ENCODE data around the gene PCDHB9. TPM values are rescaled to one million over a fixed set of nuclear protein-coding genes. Genes with fewer than 3 reads are reported as not detected.
"Not testable (repeated sequence)": the region's sequence is repeated elsewhere in the genome, so short reads cannot be mapped to it uniquely, and the experiment has no call there.

PCDHB9 gene
- polyA plus RNA-seq, 3 donors, result 4.1 to 4.4 (median 4.3) TPM

DNA sequence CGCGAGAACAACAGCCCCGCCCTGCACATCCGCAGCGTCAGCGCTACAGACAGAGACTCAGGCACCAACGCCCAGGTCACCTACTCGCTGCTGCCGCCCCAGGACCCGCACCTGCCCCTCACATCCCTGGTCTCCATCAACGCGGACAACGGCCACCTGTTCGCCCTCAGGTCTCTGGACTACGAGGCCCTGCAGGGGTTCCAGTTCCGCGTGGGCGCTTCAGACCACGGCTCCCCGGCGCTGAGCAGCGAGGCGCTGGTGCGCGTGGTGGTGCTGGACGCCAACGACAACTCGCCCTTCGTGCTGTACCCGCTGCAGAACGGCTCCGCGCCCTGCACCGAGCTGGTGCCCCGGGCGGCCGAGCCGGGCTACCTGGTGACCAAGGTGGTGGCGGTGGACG, 28.5 kb downstream of the PCDHB9 start:
- not testable (repeated sequence) for DNase-seq (ENCODE audit: extremely low read depth in 1 of 11, low read depth in 9 of 11, low spot score in 4 of 11)

DNA sequence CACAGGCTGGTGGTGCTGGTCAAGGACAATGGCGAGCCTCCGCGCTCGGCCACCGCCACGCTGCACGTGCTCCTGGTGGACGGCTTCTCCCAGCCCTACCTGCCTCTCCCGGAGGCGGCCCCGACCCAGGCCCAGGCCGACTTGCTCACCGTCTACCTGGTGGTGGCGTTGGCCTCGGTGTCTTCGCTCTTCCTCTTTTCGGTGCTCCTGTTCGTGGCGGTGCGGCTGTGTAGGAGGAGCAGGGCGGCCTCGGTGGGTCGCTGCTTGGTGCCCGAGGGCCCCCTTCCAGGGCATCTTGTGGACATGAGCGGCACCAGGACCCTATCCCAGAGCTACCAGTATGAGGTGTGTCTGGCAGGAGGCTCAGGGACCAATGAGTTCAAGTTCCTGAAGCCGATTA, 29.1 kb downstream of the PCDHB9 start:
- not testable (repeated sequence) for DNase-seq (ENCODE audit: extremely low read depth in 1 of 11, low read depth in 9 of 11, low spot score in 4 of 11)

DNA sequence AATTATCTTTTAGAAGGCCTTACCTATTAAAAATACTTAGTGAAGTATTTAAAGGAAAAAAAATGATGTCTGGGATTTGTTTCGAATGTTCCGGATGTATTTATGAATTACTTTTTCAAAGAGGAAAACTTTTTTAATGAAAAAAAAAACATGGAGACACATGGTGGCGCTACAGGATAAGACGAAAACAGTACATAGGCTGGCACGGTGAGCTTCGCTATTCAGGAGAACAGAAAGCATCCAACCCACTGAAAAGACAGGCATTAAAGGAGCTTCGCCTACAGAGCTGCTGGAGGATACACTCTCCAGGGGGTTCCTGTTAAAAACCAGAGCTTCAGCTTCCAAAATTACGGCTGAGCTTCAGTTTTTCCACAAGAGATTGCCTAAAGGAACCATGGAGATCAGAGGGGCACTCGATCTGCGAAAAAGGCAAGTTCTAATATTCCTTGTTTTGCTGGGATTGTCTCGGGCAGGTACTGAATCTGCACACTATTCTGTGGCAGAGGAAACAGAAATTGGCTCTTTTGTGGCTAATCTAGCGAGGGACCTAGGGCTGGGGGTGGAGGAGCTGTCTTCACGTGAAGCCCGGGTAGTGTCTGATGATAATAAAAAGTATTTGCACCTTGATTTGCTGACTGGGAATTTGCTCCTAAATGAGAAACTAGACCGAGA, 36.3 kb downstream of the PCDHB9 start, which contains the start of gene PCDHB14:
Gene PCDHB14 (plus strand): TSS at position 232 of the 672 bp plus-strand sequence. CDS start 163 bp downstream, at position 395.
- DNase-seq (ENCODE audit: extremely low read depth in 1 of 11, low read depth in 9 of 11, low spot score in 4 of 11), result peak in 1 of 11 donors; percentile 12

DNA sequence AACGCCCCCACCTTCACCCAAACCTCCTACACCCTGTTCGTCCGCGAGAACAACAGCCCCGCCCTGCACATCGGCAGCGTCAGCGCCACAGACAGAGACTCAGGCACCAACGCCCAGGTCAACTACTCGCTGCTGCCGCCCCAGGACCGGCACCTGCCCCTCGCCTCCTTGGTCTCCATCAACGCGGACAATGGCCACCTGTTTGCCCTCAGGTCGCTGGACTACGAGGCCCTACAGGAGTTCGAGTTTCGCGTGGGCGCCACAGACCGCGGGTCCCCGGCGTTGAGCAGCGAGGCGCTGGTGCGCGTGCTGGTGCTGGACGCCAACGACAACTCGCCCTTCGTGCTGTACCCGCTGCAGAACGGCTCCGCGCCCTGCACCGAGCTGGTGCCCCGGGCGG, 37.9 kb downstream of the PCDHB9 start:
- DNase-seq (ENCODE audit: extremely low read depth in 1 of 11, low read depth in 9 of 11, low spot score in 4 of 11), result not testable (repeated sequence)

DNA sequence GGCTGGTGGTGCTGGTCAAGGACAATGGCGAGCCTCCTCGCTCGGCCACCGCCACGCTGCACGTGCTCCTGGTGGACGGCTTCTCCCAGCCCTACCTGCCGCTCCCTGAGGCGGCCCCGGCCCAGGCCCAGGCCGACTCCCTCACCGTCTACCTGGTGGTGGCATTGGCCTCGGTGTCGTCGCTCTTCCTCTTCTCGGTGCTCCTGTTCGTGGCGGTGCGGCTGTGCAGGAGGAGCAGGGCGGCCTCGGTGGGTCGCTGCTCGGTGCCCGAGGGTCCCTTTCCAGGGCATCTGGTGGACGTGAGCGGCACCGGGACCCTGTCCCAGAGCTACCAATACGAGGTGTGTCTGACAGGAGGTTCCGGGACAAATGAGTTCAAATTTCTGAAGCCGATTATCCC, 38.5 kb downstream of the PCDHB9 start:
- DNase-seq (ENCODE audit: extremely low read depth in 1 of 11, low read depth in 9 of 11, low spot score in 4 of 11), result not testable (repeated sequence)

DNA sequence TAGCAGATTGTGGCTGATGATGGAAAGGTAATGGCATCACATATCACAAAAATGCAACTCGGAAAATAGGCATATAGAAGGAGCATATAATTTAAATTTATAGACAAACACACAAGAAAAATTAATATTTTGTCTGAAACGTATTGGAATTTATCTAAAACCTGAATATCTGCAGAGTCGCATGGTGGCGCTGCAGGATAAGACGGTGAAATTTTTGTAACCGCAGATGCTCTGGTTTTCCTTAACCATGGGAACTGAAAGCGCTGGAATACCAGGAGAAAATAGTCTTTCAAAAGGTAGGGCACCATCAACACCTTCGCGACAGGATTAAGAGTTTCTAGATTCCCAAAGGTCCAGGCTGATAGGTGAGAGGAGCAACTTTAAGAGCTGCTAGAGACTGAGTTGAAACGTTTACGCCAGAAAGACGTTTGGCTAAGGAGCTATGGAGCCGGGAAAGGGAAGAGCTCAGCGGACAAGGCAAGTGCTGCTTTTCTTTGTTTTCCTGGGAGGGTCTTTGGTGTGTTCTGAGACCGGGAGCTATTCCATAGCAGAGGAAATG, 47.2 kb downstream of the PCDHB9 start:
- DNase-seq (ENCODE audit: extremely low read depth in 1 of 11, low read depth in 9 of 11, low spot score in 4 of 11), result peak in 1 of 11 donors; percentile 9

DNA sequence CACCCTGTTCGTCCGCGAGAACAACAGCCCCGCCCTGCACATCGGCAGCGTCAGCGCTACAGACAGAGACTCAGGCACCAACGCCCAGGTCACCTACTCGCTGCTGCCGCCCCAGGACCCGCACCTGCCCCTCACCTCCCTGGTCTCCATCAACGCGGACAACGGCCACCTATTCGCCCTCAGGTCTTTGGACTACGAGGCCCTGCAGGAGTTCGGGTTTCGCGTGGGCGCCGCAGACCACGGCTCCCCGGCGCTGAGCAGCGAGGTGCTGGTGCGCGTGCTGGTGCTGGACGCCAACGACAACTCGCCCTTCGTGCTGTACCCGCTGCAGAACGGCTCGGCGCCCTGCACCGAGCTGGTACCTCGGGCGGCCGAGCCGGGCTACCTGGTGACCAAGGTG, 49.0 kb downstream of the PCDHB9 start:
- DNase-seq (ENCODE audit: extremely low read depth in 1 of 11, low read depth in 9 of 11, low spot score in 4 of 11), result not testable (repeated sequence)

DNA sequence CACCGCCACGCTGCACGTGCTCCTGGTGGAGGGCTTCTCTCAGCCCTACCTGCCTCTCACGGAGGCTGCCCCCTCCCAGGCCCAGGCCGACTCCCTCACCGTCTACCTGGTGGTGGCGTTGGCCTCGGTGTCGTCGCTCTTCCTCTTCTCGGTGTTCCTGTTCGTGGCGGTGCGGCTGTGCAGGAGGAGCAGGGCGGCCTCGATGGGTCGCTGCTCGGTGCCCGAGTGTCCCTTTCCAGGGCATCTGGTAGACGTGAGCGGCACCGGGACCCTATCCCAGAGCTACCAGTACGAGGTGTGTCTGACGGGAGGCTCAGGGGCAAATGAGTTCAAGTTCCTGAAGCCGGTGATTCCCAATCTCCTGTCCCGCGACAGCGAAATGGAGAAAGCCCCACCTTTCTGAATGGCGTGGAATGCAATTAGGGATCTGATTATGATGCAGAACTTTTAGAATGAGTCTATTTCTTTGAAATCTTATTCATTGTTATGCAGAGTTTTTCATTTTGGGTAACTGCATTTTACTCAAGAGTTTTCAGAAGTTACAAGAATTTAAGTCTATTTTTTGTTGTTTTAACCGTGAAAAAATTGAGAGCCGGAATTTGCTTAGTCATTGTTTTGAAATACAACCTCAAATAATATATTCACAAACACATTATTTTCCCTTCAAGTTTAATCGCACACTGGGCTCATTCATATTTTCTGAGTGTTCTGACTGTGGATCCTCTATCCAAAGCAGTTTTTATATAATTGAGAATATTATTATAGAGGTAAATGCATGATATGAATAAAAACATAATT, 49.8 kb downstream of the PCDHB9 start:
- no peak for DNase-seq (ENCODE audit: extremely low read depth in 1 of 11, low read depth in 9 of 11, low spot score in 4 of 11)

Other genes with a start within 250 kb of the PCDHB9 start
- gene PCDHAC2, start 220.7 kb upstream of the PCDHB9 start, polyA plus RNA-seq (ENCODE audit: insufficient read length in 3 of 3), result under 1 TPM; 0.52 to 0.65 (median 0.64) TPM
- under 1 TPM; 0.04 to 0.12 (median 0.12) TPM for gene PCDHB1, start 135.8 kb upstream of the PCDHB9 start, polyA plus RNA-seq (ENCODE audit: insufficient read length in 3 of 3)
- 10 to 100 TPM in 1 of 3 donors, 1 to 10 TPM in 2; 4.9 to 11.5 (median 5.1) TPM for gene PCDHB2, start 92.5 kb upstream of the PCDHB9 start, polyA plus RNA-seq (ENCODE audit: insufficient read length in 3 of 3)
- gene PCDHB3, start 86.7 kb upstream of the PCDHB9 start, polyA plus RNA-seq (ENCODE audit: insufficient read length in 3 of 3), result 1 to 10 TPM; 3.3 to 3.9 (median 3.5) TPM
- gene PCDHB4, start 65.3 kb upstream of the PCDHB9 start, polyA plus RNA-seq (ENCODE audit: insufficient read length in 3 of 3), result 1 to 10 TPM; 1.2 to 2.6 (median 1.7) TPM
- 1 to 10 TPM; 6.0 to 9.0 (median 8.5) TPM for gene PCDHB5, start 52.0 kb upstream of the PCDHB9 start, polyA plus RNA-seq (ENCODE audit: insufficient read length in 3 of 3)
- gene PCDHB6, start 37.1 kb upstream of the PCDHB9 start, polyA plus RNA-seq (ENCODE audit: insufficient read length in 3 of 3), result 1 to 10 TPM; 2.4 to 3.2 (median 3.0) TPM
- gene PCDHB7, start 14.5 kb upstream of the PCDHB9 start, polyA plus RNA-seq (ENCODE audit: insufficient read length in 3 of 3), result 1 to 10 TPM; 4.0 to 4.4 (median 4.2) TPM
- 1 to 10 TPM; 1.8 to 3.7 (median 2.4) TPM for gene PCDHB8, start 9.4 kb upstream of the PCDHB9 start, polyA plus RNA-seq (ENCODE audit: insufficient read length in 3 of 3)
- gene PCDHB16, start 4.8 kb upstream of the PCDHB9 start, polyA plus RNA-seq (ENCODE audit: insufficient read length in 3 of 3), result 1 to 10 TPM; 5.0 to 7.6 (median 5.1) TPM
- 1 to 10 TPM; 4.8 to 7.5 (median 6.8) TPM for gene PCDHB10, start 5.2 kb downstream of the PCDHB9 start, polyA plus RNA-seq (ENCODE audit: insufficient read length in 3 of 3)
- 1 to 10 TPM; 4.0 to 6.3 (median 4.7) TPM for gene PCDHB11, start 12.5 kb downstream of the PCDHB9 start, polyA plus RNA-seq (ENCODE audit: insufficient read length in 3 of 3)
- 1 to 10 TPM; 4.6 to 5.1 (median 5.0) TPM for gene PCDHB12, start 21.6 kb downstream of the PCDHB9 start, polyA plus RNA-seq (ENCODE audit: insufficient read length in 3 of 3)
- 1 to 10 TPM; 6.9 to 7.9 (median 7.2) TPM for gene PCDHB13, start 26.8 kb downstream of the PCDHB9 start, polyA plus RNA-seq (ENCODE audit: insufficient read length in 3 of 3)
- gene PCDHB14, start 36.2 kb downstream of the PCDHB9 start, polyA plus RNA-seq (ENCODE audit: insufficient read length in 3 of 3), result 10 to 100 TPM in 2 of 3 donors, 1 to 10 TPM in 1; 9.5 to 11.6 (median 10.6) TPM
- 10 to 100 TPM; 13.2 to 15.0 (median 14.9) TPM for gene PCDHB15, start 58.2 kb downstream of the PCDHB9 start, polyA plus RNA-seq (ENCODE audit: insufficient read length in 3 of 3)
- gene SLC25A2, start 116.9 kb downstream of the PCDHB9 start, polyA plus RNA-seq (ENCODE audit: insufficient read length in 3 of 3), result under 1 TPM in 2 of 3 donors, not detected in 1; 0.14 to 0.35 TPM
- gene TAF7, start 133.6 kb downstream of the PCDHB9 start, polyA plus RNA-seq (ENCODE audit: insufficient read length in 3 of 3), result 100 to 1,000 TPM; 134 to 184 (median 157) TPM
- gene PCDHGA1, start 143.4 kb downstream of the PCDHB9 start, polyA plus RNA-seq (ENCODE audit: insufficient read length in 3 of 3), result 1 to 10 TPM in 2 of 3 donors, under 1 TPM in 1; 0.92 to 1.2 (median 1.0) TPM
- 1 to 10 TPM; 6.0 to 7.9 (median 6.1) TPM for gene PCDHGA2, start 151.6 kb downstream of the PCDHB9 start, polyA plus RNA-seq (ENCODE audit: insufficient read length in 3 of 3)
- gene PCDHGA3, start 156.7 kb downstream of the PCDHB9 start, polyA plus RNA-seq (ENCODE audit: insufficient read length in 3 of 3), result 1 to 10 TPM; 3.1 to 4.2 (median 3.6) TPM
- gene PCDHGB1, start 162.9 kb downstream of the PCDHB9 start, polyA plus RNA-seq (ENCODE audit: insufficient read length in 3 of 3), result 1 to 10 TPM; 1.5 to 2.5 (median 2.2) TPM
- gene PCDHGA4, start 167.9 kb downstream of the PCDHB9 start, polyA plus RNA-seq (ENCODE audit: insufficient read length in 3 of 3), result 1 to 10 TPM; 2.0 to 3.4 (median 2.2) TPM
- 1 to 10 TPM; 3.5 to 4.3 (median 3.8) TPM for gene PCDHGB2, start 172.8 kb downstream of the PCDHB9 start, polyA plus RNA-seq (ENCODE audit: insufficient read length in 3 of 3)
- gene PCDHGA5, start 177.0 kb downstream of the PCDHB9 start, polyA plus RNA-seq (ENCODE audit: insufficient read length in 3 of 3), result 1 to 10 TPM; 2.1 to 2.7 (median 2.6) TPM
- gene PCDHGB3, start 183.1 kb downstream of the PCDHB9 start, polyA plus RNA-seq (ENCODE audit: insufficient read length in 3 of 3), result 1 to 10 TPM; 2.1 to 2.5 (median 2.5) TPM
- gene PCDHGA6, start 186.7 kb downstream of the PCDHB9 start, polyA plus RNA-seq (ENCODE audit: insufficient read length in 3 of 3), result 1 to 10 TPM; 6.5 to 8.0 (median 7.2) TPM
- 1 to 10 TPM; 2.0 to 2.7 (median 2.5) TPM for gene PCDHGA7, start 195.6 kb downstream of the PCDHB9 start, polyA plus RNA-seq (ENCODE audit: insufficient read length in 3 of 3)
- gene PCDHGB4, start 200.5 kb downstream of the PCDHB9 start, polyA plus RNA-seq (ENCODE audit: insufficient read length in 3 of 3), result 1 to 10 TPM; 4.9 to 6.5 (median 6.1) TPM
- gene PCDHGA8, start 205.5 kb downstream of the PCDHB9 start, polyA plus RNA-seq (ENCODE audit: insufficient read length in 3 of 3), result 1 to 10 TPM in 1 of 3 donors, under 1 TPM in 2; 0.58 to 1.0 (median 0.61) TPM
- gene PCDHGB5, start 210.8 kb downstream of the PCDHB9 start, polyA plus RNA-seq (ENCODE audit: insufficient read length in 3 of 3), result 10 to 100 TPM in 2 of 3 donors, 1 to 10 TPM in 1; 8.6 to 11.5 (median 10.8) TPM
- 1 to 10 TPM; 3.6 to 6.2 (median 5.4) TPM for gene PCDHGA9, start 215.6 kb downstream of the PCDHB9 start, polyA plus RNA-seq (ENCODE audit: insufficient read length in 3 of 3)
- gene PCDHGB6, start 220.9 kb downstream of the PCDHB9 start, polyA plus RNA-seq (ENCODE audit: insufficient read length in 3 of 3), result 1 to 10 TPM; 6.7 to 7.6 (median 7.6) TPM
- gene PCDHGA10, start 225.8 kb downstream of the PCDHB9 start, polyA plus RNA-seq (ENCODE audit: insufficient read length in 3 of 3), result 1 to 10 TPM; 3.0 to 3.7 (median 3.3) TPM
- gene PCDHGB7, start 230.5 kb downstream of the PCDHB9 start, polyA plus RNA-seq (ENCODE audit: insufficient read length in 3 of 3), result 10 to 100 TPM; 15.2 to 16.6 (median 15.7) TPM
- gene PCDHGA11, start 233.9 kb downstream of the PCDHB9 start, polyA plus RNA-seq (ENCODE audit: insufficient read length in 3 of 3), result 1 to 10 TPM; 3.9 to 5.4 (median 5.2) TPM
- 1 to 10 TPM; 1.5 to 3.0 (median 1.9) TPM for gene PCDHGA12, start 243.3 kb downstream of the PCDHB9 start, polyA plus RNA-seq (ENCODE audit: insufficient read length in 3 of 3)